ENCODE results near the gene OPCML.

DNA sequence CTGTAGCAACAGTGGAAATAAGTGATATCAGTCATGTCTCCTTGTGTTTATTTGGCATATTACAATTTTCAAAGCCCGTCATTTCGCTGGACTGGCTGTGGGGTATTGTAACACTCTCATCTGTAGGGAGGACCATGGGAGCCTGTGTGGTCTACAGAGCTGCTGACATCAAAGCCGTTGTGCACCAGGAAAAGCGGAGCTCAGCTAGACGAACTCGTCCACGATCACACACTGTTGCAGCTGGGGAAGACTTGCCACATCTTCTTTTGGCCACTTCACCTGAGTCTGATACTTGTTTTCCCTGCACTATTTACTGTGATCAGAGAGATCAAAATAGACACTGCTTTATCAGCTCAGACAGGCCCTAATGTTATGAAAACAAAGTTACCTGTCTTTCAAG is 741.3 kb downstream of the OPCML start:
- TF ChIP-seq, protein P1, sequence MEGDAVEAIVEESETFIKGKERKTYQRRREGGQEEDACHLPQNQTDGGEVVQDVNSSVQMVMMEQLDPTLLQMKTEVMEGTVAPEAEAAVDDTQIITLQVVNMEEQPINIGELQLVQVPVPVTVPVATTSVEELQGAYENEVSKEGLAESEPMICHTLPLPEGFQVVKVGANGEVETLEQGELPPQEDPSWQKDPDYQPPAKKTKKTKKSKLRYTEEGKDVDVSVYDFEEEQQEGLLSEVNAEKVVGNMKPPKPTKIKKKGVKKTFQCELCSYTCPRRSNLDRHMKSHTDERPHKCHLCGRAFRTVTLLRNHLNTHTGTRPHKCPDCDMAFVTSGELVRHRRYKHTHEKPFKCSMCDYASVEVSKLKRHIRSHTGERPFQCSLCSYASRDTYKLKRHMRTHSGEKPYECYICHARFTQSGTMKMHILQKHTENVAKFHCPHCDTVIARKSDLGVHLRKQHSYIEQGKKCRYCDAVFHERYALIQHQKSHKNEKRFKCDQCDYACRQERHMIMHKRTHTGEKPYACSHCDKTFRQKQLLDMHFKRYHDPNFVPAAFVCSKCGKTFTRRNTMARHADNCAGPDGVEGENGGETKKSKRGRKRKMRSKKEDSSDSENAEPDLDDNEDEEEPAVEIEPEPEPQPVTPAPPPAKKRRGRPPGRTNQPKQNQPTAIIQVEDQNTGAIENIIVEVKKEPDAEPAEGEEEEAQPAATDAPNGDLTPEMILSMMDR (IDR thresholded peaks at IDR 0.05; ENCODE audit: insufficient read depth, low read length): no peak
- TF ChIP-seq SPI1 (IDR thresholded peaks at IDR 0.05; ENCODE audit: borderline replicate concordance, low read depth): no peak

Measured in HL-60 (cell line).